Stimulated activated CD8-positive, alpha-beta memory T cell treated with anti-CD3 and anti-CD28 coated beads, Interleukin-15, amount 100 ng/mL, for 4 hours (primary cell): ENCODE data around the gene LRRIQ1.

ENCODE experiments used
- DNase-seq, 2 donors: peaks; one replicate each; pipeline ENCODE4 v3.0.0-alpha.2; 2020; ENCODE audit warnings: low read depth in 2 of 2

Gene LRRIQ1

DNA sequence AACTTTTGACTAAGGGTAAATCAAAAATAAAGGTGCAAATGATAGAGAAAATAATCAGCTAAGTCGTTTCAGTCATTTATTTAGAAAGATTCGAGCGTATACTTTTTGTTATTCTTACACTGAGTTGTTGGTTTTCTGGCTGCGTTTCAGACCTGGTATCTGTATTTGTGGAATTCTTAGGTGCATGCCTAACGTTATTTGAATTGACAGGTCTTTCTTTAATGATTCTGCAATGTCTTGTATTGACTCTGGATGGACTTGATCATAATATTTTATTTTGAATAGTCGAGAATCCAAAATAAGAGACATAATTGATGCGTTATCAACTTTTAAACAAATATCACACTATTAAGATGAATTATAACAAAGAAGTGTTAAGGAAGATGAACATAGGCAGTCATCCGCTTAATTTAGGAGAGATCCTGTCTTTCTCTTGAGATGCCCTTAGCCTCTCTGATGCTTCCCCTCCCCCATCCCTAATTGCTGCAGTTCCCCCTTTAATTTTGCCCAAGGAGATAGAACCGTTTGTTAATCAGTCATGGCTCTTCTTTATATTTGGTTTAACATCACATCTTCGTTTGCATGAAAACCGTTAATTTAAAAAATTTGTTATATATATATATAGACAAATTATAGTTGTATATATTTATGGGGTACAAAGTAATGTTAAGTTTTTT, 245.6 kb downstream of the LRRIQ1 start:
- DNase-seq = no peak

DNA sequence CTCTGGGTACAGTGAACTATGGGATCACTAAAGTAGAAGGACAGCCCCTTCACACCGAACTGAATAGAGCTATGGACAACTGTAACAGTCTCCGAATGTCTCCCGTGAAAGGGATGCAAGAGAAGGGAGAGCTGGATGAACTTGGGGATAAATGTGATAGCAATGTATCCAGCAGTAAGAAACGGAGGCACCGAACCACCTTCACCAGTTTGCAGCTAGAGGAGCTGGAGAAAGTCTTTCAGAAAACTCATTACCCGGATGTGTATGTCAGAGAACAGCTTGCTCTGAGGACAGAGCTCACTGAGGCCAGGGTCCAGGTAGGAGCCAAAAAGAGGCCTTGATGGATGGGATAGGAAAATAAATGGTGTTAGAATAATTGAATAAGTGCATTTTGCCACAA, 247.4 kb downstream of the LRRIQ1 start:
- no peak for DNase-seq
